Inflammatory macrophage (primary cell): ENCODE data around the gene IFT57.
"Not testable (repeated sequence)": the region's sequence is repeated elsewhere in the genome, so short reads cannot be mapped to it uniquely, and the experiment has no call there.

Source experiments
- DNase-seq, 2 donors: peaks; one replicate each; pipeline ENCODE4 v3.0.0-alpha.2; 2020 to 2022
- total RNA-seq, 18 experiments: gene quantifications; one replicate each; lab custom pipeline; 2026; ENCODE audit warnings: mixed read lengths in 6 of 18, inconsistent platforms in 2 of 18; lab: John Stamatoyannopoulos, UW

The IFT57 gene
- total RNA-seq, result 4.8 to 10.1 (median 7.1) reads per million in 18 experiments

- DNase-seq, result peak; percentile 93 to 95
Measured at GRCh38 chr3:108221911-108222852, at the start of gene IFT57. TSS of gene IFT57 (minus strand) at chr3:108222424. CDS start at chr3:108222322, 102 bp downstream.

GRCh38 chr3:108271626-108272025, 49.4 kb upstream of the IFT57 start:
- no peak for DNase-seq

- DNase-seq, result not testable (repeated sequence)
Measured at GRCh38 chr3:108268235-108268634, 46.0 kb upstream of the IFT57 start.

GRCh38 chr3:108264534-108265298, 42.5 kb upstream of the IFT57 start:
- not testable (repeated sequence) for DNase-seq

- no peak for DNase-seq
Measured at GRCh38 chr3:108255131-108255530, 32.9 kb upstream of the IFT57 start.

GRCh38 chr3:108251844-108252243, 29.6 kb upstream of the IFT57 start:
- DNase-seq, result no peak

GRCh38 chr3:108251265-108251664, 29.0 kb upstream of the IFT57 start:
- no peak for DNase-seq

GRCh38 chr3:108250626-108251025, 28.4 kb upstream of the IFT57 start:
- no peak for DNase-seq

- DNase-seq, result no peak
Measured at GRCh38 chr3:108243243-108243642, 21.0 kb upstream of the IFT57 start.

GRCh38 chr3:108242776-108243175, 20.6 kb upstream of the IFT57 start:
- DNase-seq, result no peak

GRCh38 chr3:108241721-108242120, 19.5 kb upstream of the IFT57 start:
- no peak for DNase-seq

- DNase-seq, result peak in 1 of 2 donors; percentile 6
Measured at GRCh38 chr3:108241146-108241545, 18.9 kb upstream of the IFT57 start.

- DNase-seq, result no peak
Measured at GRCh38 chr3:108239082-108239481, 16.9 kb upstream of the IFT57 start.

- DNase-seq, result no peak
Measured at GRCh38 chr3:108235290-108235689, 13.1 kb upstream of the IFT57 start.

- DNase-seq, result no peak
Measured at GRCh38 chr3:108234387-108234957, 12.2 kb upstream of the IFT57 start.

- DNase-seq, result no peak
Measured at GRCh38 chr3:108228286-108228685, 6.1 kb upstream of the IFT57 start.

GRCh38 chr3:108227131-108227530, 4.9 kb upstream of the IFT57 start:
- DNase-seq, result no peak

- no peak for DNase-seq
Measured at GRCh38 chr3:108225221-108225620, 3.0 kb upstream of the IFT57 start.

- DNase-seq, result peak; percentile 58 to 67
Measured at GRCh38 chr3:108223928-108224327, 1.7 kb upstream of the IFT57 start.

GRCh38 chr3:108222853-108223565, 785 bp upstream of the IFT57 start:
- DNase-seq, result peak in 1 of 2 donors; percentile 8

- DNase-seq, result no peak
Measured at GRCh38 chr3:108221393-108221792, 831 bp downstream of the IFT57 start.

- no peak for DNase-seq
Measured at GRCh38 chr3:108219336-108219735, 2.9 kb downstream of the IFT57 start.
